ENCODE results near the gene ARAP1. TPM values are rescaled to one million over a fixed set of nuclear protein-coding genes. Genes with fewer than 3 reads are reported as not detected.

The ARAP1 gene
- total and polyA plus RNA-seq, 2 of the 8 experiments (the other 6 are each of a cell fraction or from before 2014, with no cell fraction given): 25.7 to 61.6 TPM

GRCh38 chr11:72707032-72707431 lies 45.2 kb downstream of the ARAP1 start:
- no peaks in the 10 kb centered on the region for H3K79me2 ChIP-seq (ENCODE audit: control insufficient read depth in 1 of 2, insufficient read depth in 2 of 2, low read length in 2 of 2)
- H2BK5ac ChIP-seq (ENCODE audit: low read depth, low read length): peak overlapping the region; percentile 77; the same call in 1 of the 2 replicates
- FAIRE-seq (no peak), DNase-seq (ENCODE audit: low read depth in 1 of 2, low spot score in 2 of 2) (no peak)
- no peak for TF ChIP-seq KDM5A (IDR thresholded peaks at IDR 0.05; ENCODE audit: low read length)
- H4K5ac ChIP-seq (ENCODE audit: insufficient read length, low read depth, low read length): no peak overlapping the region
- H4K8ac ChIP-seq (ENCODE audit: extremely low read depth, insufficient read depth, low read length): peak overlapping the region; percentile 58; the same call in 1 of the 2 replicates
- POLR2A ChIA-PET (ENCODE audit: partially characterized antibody): no interaction called here
- H2BK20ac ChIP-seq (ENCODE audit: low read length): 0 out of 2 replicates have a peak overlapping the region, but pooled peaks have one; percentile 72
- peak overlapping the region; percentile 35 for H4K91ac ChIP-seq (replicated peaks; ENCODE audit: insufficient read length, low read length)
- no peak overlapping the region for H2AFZ ChIP-seq (ENCODE audit: low read length)
- no peaks in the 10 kb centered on the region for H3K9me3 ChIP-seq (ENCODE audit: insufficient read depth in 2 of 2, low read depth in 1 of 2, low read length in 1 of 2)
- 0 out of 2 replicates have a peak overlapping the region, but pooled peaks have one; percentile 81 for H2BK15ac ChIP-seq (ENCODE audit: low read length)
- H3K23ac ChIP-seq (ENCODE audit: insufficient read length): no peak overlapping the region
- H3K79me1 ChIP-seq (ENCODE audit: low read depth, low read length): no peaks in the 10 kb centered on the region; the same call in 1 of the 2 replicates
- no peak overlapping the region for H2AK5ac ChIP-seq (ENCODE audit: low read depth, low read length)
- peaks cover 0 to 2% (median 0%) of the 10 kb centered on the region in 4 experiments; a peak in 1 of 8 replicates for H3K36me3 ChIP-seq (ENCODE audit: control insufficient read depth in 2 of 4, insufficient read depth in 4 of 4, low read length in 3 of 4)
- peaks cover 1 to 12% of the 10 kb centered on the region in 2 experiments for H4K20me1 ChIP-seq (replicated peaks in 1 of 2; ENCODE audit: control insufficient read depth in 1 of 2, insufficient read depth in 2 of 2, low read length in 2 of 2)
- no peak overlapping the region for H3K4me3 ChIP-seq (ENCODE audit: extremely low read depth in 1 of 4, insufficient read depth in 2 of 4, low read depth in 3 of 4, low read length in 4 of 4)
- H3K23me2 ChIP-seq (ENCODE audit: low read depth, low read length): peaks cover 2% of the 10 kb centered on the region; the same call in 1 of the 2 replicates
- H3K27me3 ChIP-seq (replicated peaks in 1 of 4; ENCODE audit: control insufficient read depth in 3 of 4, extremely low read depth in 1 of 4, insufficient read depth in 3 of 4, low read length in 3 of 4): no peaks in the 10 kb centered on the region
- no peak overlapping the region for H2BK120ac ChIP-seq (replicated peaks; ENCODE audit: low read depth, low read length)
- H3K9ac ChIP-seq (replicated peaks in 1 of 4; ENCODE audit: extremely low read depth in 1 of 4, low read depth in 3 of 4, low read length in 3 of 4): no peak overlapping the region
- peaks cover 11 to 40% (median 33%) of the 10 kb centered on the region in 4 experiments for H3K4me1 ChIP-seq (replicated peaks in 1 of 4; ENCODE audit: control insufficient read depth in 3 of 4, insufficient read depth in 4 of 4, low read length in 3 of 4)
- H2BK12ac ChIP-seq (ENCODE audit: low read depth, low read length): 0 out of 2 replicates have a peak overlapping the region, but pooled peaks have one; percentile 75
- H3K14ac ChIP-seq (ENCODE audit: insufficient read length): no peak overlapping the region
- H3K27ac ChIP-seq (ENCODE audit: low read depth, low read length): no peak overlapping the region
- no peak overlapping the region for H3K4ac ChIP-seq (replicated peaks; ENCODE audit: insufficient read length, low read depth, low read length)
- peak overlapping the region; percentile 81; the same call in 1 of the 2 replicates for H3K18ac ChIP-seq (ENCODE audit: extremely low read depth, low read length)
- CTCF ChIA-PET (ENCODE audit: partially characterized antibody): interaction anchor here (1.0 to 2.4 kb wide), 4 partner anchors 18 to 470 kb away, joined by 3 to 9 read pairs (median 4); no protein-coding TSS in a partner anchor
- H3K56ac ChIP-seq (replicated peaks; ENCODE audit: insufficient read length, low read depth, low read length): no peak overlapping the region
- 97% methylated on average over 9 of the region's 9 CpGs; no CpG with 5 or more reads in 1 of the 2 experiments for WGBS, 2 experiments (ENCODE audit: extremely low coverage in 1 of 2, insufficient coverage in 1 of 2, insufficient read length in 1 of 2, insufficient replicate concordance in 2 of 2, low coverage in 1 of 2, low lambda C conversion rate in 2 of 2, missing lambda C conversion rate in 1 of 2)
- no peak overlapping the region; a peak in 1 of 4 replicates for H3K4me2 ChIP-seq (ENCODE audit: insufficient read depth in 1 of 2, low read depth in 2 of 2, low read length in 2 of 2)

Measured in H1 (cell line).